ENCODE data around the gene DAGLA. TPM values are rescaled to one million over a fixed set of nuclear protein-coding genes. Genes with fewer than 3 reads are reported as not detected.

DAGLA gene
- total RNA-seq, 2 donors from 2014 or later = 7.0 to 9.9 TPM

DNA sequence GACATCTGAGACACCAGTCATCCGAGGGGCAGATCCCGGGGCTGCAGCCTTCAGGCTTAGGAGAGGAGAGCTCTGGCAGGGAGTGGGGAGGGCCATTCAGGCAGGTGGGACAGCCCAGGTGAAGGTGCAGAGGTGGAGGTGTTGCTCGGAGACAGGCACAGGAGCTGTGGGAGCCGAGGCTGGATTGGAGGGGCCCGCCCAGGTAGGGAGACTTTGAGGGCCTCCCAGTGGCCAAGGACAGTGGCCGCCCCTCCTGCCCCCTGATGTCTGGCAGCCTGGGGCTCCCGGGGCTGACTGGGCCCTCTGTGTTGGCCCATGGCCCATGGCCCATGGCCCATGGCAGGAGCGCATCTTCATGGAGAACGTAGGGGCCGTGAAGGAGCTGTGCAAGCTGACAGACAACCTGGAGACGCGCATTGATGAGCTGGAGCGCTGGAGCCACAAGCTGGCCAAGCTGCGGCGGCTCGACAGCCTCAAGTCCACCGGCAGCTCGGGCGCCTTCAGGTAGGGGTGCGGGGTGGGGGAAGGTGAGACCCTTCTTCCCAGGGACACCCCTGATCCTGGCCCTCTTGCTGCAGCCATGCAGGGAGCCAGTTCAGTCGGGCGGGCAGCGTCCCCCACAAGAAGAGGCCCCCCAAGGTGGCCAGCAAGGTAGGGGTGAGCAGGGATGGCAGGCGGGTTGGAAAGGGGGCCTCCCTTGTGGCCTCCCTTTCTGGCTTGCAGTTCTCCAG is 98.9 kb downstream of the DAGLA start:
- H3K27me3 ChIP-seq = no peaks in the 10 kb centered on the region
- intact Hi-C loops (cut with DNase I) = no loop called here
- no peak overlapping the region for H3K27ac ChIP-seq
- H3K9me3 ChIP-seq = no peaks in the 10 kb centered on the region
- WGBS, 2 donors = 87 to 91% methylated on average over 24 of the region's 24 CpGs
- no peak overlapping the region for H3K4me3 ChIP-seq
- TF ChIP-seq, protein P1, sequence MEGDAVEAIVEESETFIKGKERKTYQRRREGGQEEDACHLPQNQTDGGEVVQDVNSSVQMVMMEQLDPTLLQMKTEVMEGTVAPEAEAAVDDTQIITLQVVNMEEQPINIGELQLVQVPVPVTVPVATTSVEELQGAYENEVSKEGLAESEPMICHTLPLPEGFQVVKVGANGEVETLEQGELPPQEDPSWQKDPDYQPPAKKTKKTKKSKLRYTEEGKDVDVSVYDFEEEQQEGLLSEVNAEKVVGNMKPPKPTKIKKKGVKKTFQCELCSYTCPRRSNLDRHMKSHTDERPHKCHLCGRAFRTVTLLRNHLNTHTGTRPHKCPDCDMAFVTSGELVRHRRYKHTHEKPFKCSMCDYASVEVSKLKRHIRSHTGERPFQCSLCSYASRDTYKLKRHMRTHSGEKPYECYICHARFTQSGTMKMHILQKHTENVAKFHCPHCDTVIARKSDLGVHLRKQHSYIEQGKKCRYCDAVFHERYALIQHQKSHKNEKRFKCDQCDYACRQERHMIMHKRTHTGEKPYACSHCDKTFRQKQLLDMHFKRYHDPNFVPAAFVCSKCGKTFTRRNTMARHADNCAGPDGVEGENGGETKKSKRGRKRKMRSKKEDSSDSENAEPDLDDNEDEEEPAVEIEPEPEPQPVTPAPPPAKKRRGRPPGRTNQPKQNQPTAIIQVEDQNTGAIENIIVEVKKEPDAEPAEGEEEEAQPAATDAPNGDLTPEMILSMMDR (IDR thresholded peaks at IDR 0.05) = no peak
- no peak for TF ChIP-seq POLR2A (IDR thresholded peaks at IDR 0.05)
- ATAC-seq (no peak), DNase-seq (no peak)
- peaks cover 0 to 15% of the 10 kb centered on the region in 2 donors for H3K36me3 ChIP-seq (replicated peaks in 1 of 2; ENCODE audit: insufficient read depth in 1 of 2, low read depth in 2 of 2)
- H3K4me1 ChIP-seq = peaks cover 22% of the 10 kb centered on the region

DNA sequence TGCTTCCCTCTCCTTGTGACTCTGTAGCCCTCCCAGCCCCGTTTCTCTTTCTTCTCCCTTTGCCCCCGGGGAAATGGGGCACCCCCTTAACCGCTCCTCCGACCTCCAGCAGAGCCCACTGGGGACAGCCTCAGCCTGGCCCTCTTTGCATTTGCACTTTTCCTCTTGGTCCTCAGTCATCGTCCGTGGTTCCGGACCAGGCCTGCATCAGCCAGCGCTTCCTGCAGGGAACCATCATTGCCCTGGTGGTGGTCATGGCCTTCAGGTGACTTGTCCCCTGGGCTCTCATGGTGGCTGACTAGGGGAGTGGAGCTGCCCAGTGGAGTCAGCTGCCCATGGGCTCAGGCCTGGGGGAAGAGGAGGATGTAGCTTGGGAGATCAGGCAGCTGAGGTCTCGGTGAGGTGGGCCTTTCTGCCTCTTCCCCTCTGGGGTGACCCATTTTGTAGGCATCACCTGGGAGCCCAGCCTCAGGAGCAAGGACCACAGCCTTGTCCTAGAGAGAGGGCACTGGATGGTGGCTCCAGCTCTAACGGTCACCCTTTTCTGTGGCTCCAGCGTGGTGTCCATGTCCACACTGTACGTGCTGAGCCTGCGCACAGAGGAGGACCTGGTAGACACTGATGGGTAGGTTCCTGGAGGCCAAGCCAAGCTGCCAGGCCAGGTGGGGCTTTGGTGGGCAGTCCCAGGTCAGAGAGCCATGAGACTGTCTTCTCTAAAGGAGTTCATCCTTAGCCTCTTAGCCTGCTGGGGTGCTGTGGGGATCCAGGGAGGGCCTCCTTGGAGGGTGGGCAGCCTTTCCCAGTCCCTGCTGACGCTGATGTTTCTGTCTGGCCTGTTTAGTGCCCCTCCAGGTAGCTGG is 99.7 kb downstream of the DAGLA start:
- no peak for DNase-seq
- peaks cover 22% of the 10 kb centered on the region for H3K4me1 ChIP-seq
- no peaks in the 10 kb centered on the region for H3K9me3 ChIP-seq
- H3K36me3 ChIP-seq (replicated peaks in 1 of 2; ENCODE audit: insufficient read depth in 1 of 2, low read depth in 2 of 2) = peaks cover 0 to 19% of the 10 kb centered on the region in 2 donors
- no peak overlapping the region for H3K4me3 ChIP-seq
- no peak overlapping the region for H3K27ac ChIP-seq
- ATAC-seq = no peak
- 88 to 89% methylated on average over 10 to 14 of the region's 14 CpGs for WGBS, 2 donors
- TF ChIP-seq, protein P1 (IDR thresholded peaks at IDR 0.05) = no peak
- TF ChIP-seq POLR2A (IDR thresholded peaks at IDR 0.05) = no peak
- H3K27me3 ChIP-seq = no peaks in the 10 kb centered on the region
- intact Hi-C loops (cut with DNase I) = loop anchor here (5.0 kb wide), 1 partner anchor 38 kb away; no protein-coding TSS in a partner anchor

DNA sequence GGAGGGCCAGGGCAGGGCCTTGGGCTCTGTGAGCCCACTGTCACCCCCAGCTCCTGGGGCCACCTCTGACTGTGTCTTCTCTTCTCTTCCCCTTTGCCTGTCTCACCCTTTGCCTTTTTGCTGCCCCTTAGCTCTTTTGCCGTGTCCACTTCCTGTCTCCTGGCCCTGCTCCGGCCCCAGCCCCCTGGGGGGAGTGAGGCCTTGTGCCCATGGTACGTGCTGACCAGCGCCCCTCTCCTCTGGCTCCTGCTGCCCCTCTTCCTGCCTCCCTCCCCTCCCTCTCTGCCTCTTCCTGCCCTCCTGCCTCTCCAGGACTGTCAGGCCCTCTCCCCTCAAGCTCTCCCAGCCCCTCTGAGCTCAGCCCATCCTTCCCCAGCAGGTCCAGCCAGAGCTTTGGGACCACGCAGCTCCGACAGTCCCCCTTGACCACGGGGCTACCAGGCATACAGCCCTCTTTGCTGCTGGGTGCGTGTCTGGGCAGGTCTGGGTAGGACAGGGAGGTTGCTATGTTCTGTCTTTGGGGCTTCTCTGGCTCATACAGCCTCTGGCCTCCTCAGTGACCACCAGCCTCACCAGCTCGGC is 100.5 kb downstream of the DAGLA start:
- Histone ChIP-seq H3K4me3 (no peak overlapping the region), H3K4me1 (peaks cover 22% of the 10 kb centered on the region), H3K27ac (no peak overlapping the region), H3K36me3 (replicated peaks in 1 of 2; ENCODE audit: insufficient read depth in 1 of 2, low read depth in 2 of 2) (peaks cover 0 to 25% of the 10 kb centered on the region in 2 donors), H3K27me3 (no peaks in the 10 kb centered on the region), H3K9me3 (no peaks in the 10 kb centered on the region)
- 82 to 89% methylated on average over 9 of the region's 9 CpGs for WGBS, 2 donors
- intact Hi-C loops (cut with DNase I) = loop anchor here (5.0 kb wide), 1 partner anchor 38 kb away; no protein-coding TSS in a partner anchor
- TF ChIP-seq, protein P1 (IDR thresholded peaks at IDR 0.05) = no peak
- TF ChIP-seq POLR2A (IDR thresholded peaks at IDR 0.05) = no peak
- ATAC-seq = no peak
- DNase-seq = no peak

DNA sequence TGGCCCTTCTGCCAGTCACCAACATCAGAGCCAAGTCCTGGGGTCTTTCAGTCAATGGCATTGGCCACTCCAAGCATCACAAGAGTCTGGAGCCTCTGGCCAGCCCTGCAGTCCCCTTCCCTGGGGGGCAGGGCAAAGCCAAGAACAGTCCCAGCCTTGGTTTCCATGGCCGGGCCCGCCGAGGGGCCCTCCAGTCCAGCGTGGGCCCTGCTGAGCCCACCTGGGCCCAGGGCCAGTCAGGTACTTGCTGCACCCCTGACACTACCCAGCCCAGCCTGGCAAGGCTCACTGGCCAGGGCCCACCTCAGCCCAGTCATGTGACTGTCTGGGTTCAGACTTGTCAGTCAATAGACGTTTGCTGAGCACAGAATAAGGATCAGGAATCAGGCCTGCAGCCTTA is 101.4 kb downstream of the DAGLA start:
- Histone ChIP-seq H3K27ac (no peak overlapping the region), H3K36me3 (replicated peaks in 1 of 2; ENCODE audit: insufficient read depth in 1 of 2, low read depth in 2 of 2) (peaks cover 0 to 31% of the 10 kb centered on the region in 2 donors), H3K27me3 (no peaks in the 10 kb centered on the region), H3K4me3 (no peak overlapping the region), H3K9me3 (no peaks in the 10 kb centered on the region), H3K4me1 (peaks cover 17% of the 10 kb centered on the region)
- ATAC-seq (no peak), DNase-seq (no peak)
- whole genome bisulfite sequencing, 2 donors = 68% methylated on average over 5 of the region's 5 CpGs; no CpG with 5 or more reads in 1 of the 2 donors
- intact Hi-C loops (cut with DNase I) = loop anchor here (5.0 kb wide), 1 partner anchor 39 kb away; no protein-coding TSS in a partner anchor
- TF ChIP-seq, protein P1 (IDR thresholded peaks at IDR 0.05) = no peak
- no peak for TF ChIP-seq POLR2A (IDR thresholded peaks at IDR 0.05)
